Ishikawa (cell line): ENCODE measurements around the gene MTFP1.

Source experiments
- CEBPB ChIP-seq: IDR thresholded peaks from 2 replicates; pipeline ENCODE4 v1.6.1; 2012
- CREB1 ChIP-seq: IDR thresholded peaks from 2 replicates; pipeline ENCODE4 v1.6.1; 2012; ENCODE audit warnings: low read depth
- EGR1 ChIP-seq: IDR thresholded peaks from 2 replicates; pipeline ENCODE4 v1.6.1; 2012
- EP300 ChIP-seq: IDR thresholded peaks from 2 replicates; pipeline ENCODE4 v1.6.1; 2012; ENCODE audit warnings: borderline replicate concordance
- FOXM1 ChIP-seq: IDR thresholded peaks from 2 replicates; pipeline ENCODE4 v1.6.1; 2012; ENCODE audit warnings: low read depth, borderline replicate concordance
- NFIC ChIP-seq: IDR thresholded peaks from 2 replicates; pipeline ENCODE4 v1.6.1; 2012
- RAD21 ChIP-seq: IDR thresholded peaks from 2 replicates; pipeline ENCODE4 v1.6.1; 2012; ENCODE audit warnings: low read depth
- TAF1 ChIP-seq: IDR thresholded peaks from 2 replicates; pipeline ENCODE4 v1.6.1; 2012; ENCODE audit warnings: low read depth, mild to moderate bottlenecking
- TCF12 ChIP-seq: IDR thresholded peaks from 2 replicates; pipeline ENCODE4 v1.6.1; 2012; ENCODE audit warnings: low read depth
- TEAD4 ChIP-seq: IDR thresholded peaks from 2 replicates; pipeline ENCODE4 v1.6.1; 2012
- USF1 ChIP-seq: IDR thresholded peaks from 2 replicates; pipeline ENCODE4 v1.6.1; 2012
- YY1 ChIP-seq: IDR thresholded peaks from 2 replicates; pipeline ENCODE4 v1.6.1; 2012; ENCODE audit warnings: low read depth
- ZBTB7A ChIP-seq: IDR thresholded peaks from 2 replicates; pipeline ENCODE4 v1.6.1; 2012; ENCODE audit warnings: low read depth
- TF ChIP-seq, protein P1 (sequence below): IDR thresholded peaks from 2 replicates; pipeline ENCODE4 v1.6.1; 2012; ENCODE audit warnings: low read depth, mild to moderate bottlenecking
- TF ChIP-seq, protein P2 (sequence below): IDR thresholded peaks from 2 replicates; pipeline ENCODE4 v1.6.1; 2012

MTFP1 gene

DNA sequence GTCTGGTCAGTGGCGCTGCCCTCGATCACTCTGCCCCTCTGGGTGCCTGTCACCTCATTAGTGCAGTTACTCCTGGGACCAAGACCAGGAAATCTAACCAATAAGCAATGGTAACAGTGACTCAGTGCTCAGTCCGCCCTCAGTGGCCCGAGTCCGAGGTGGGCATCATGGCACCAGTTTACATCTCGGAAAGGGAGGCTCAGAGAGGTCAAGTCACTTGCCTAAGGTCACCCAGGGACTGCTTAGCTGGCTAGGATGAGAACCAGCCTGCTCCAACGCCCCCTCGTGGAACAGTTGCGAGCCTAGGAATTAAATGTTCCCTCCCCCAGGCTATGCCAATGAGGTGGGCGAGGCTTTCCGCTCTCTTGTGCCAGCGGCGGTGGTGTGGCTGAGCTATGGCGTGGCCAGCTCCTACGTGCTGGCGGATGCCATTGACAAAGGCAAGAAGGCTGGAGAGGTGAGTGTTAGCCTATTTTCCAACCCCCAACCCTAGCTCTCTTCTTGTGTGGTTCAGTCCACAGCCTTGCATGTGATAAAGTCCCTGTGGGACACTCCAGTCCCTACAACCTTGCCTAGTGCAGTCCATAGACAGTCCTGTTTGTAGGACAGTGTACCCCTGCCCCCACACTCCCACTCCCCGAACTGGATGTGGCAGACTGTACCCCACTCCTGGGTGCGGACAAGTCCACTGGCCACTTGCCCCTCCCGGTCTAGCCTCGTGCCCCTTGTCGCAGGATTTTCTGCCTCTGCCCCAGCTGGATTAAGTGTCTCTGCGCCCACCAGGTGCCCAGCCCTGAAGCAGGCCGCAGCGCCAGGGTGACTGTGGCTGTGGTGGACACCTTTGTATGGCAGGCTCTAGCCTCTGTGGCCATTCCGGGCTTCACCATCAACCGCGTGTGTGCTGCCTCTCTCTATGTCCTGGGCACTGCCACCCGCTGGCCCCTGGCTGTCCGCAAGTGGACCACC, 1.1 kb downstream of the MTFP1 start:
- TF ChIP-seq NFIC (no peak), TCF12 (no peak), YY1 (0 out of 2 replicates have a peak, but pooled peaks have one; percentile 13), RAD21 (peak; percentile 71), EGR1 (0 out of 2 replicates have a peak, but pooled peaks have one; percentile 37), TEAD4 (no peak)
- TF ChIP-seq, protein P1, sequence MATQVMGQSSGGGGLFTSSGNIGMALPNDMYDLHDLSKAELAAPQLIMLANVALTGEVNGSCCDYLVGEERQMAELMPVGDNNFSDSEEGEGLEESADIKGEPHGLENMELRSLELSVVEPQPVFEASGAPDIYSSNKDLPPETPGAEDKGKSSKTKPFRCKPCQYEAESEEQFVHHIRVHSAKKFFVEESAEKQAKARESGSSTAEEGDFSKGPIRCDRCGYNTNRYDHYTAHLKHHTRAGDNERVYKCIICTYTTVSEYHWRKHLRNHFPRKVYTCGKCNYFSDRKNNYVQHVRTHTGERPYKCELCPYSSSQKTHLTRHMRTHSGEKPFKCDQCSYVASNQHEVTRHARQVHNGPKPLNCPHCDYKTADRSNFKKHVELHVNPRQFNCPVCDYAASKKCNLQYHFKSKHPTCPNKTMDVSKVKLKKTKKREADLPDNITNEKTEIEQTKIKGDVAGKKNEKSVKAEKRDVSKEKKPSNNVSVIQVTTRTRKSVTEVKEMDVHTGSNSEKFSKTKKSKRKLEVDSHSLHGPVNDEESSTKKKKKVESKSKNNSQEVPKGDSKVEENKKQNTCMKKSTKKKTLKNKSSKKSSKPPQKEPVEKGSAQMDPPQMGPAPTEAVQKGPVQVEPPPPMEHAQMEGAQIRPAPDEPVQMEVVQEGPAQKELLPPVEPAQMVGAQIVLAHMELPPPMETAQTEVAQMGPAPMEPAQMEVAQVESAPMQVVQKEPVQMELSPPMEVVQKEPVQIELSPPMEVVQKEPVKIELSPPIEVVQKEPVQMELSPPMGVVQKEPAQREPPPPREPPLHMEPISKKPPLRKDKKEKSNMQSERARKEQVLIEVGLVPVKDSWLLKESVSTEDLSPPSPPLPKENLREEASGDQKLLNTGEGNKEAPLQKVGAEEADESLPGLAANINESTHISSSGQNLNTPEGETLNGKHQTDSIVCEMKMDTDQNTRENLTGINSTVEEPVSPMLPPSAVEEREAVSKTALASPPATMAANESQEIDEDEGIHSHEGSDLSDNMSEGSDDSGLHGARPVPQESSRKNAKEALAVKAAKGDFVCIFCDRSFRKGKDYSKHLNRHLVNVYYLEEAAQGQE, result no peak

GRCh38 chr22:30427871-30428270, 2.3 kb downstream of the MTFP1 start:
- TF ChIP-seq ZBTB7A (no peak), TAF1 (no peak), TCF12 (no peak), TEAD4 (no peak), RAD21 (no peak), YY1 (no peak), EGR1 (no peak), FOXM1 (no peak), USF1 (no peak), CEBPB (no peak), EP300 (no peak), NFIC (no peak), CREB1 (no peak)
- TF ChIP-seq, protein P1, result no peak
- TF ChIP-seq, protein P2, sequence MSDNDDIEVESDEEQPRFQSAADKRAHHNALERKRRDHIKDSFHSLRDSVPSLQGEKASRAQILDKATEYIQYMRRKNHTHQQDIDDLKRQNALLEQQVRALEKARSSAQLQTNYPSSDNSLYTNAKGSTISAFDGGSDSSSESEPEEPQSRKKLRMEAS, result no peak

- TF ChIP-seq CEBPB (no peak), USF1 (no peak), TEAD4 (no peak), TAF1 (no peak), FOXM1 (no peak), YY1 (no peak), CREB1 (no peak), TCF12 (no peak), EGR1 (no peak), EP300 (no peak), NFIC (no peak), RAD21 (no peak), ZBTB7A (no peak)
- TF ChIP-seq, protein P1, result no peak
- TF ChIP-seq, protein P2, result no peak
These were observed 4.3 kb downstream of the MTFP1 start for GRCh38 chr22:30429887-30430286.

GRCh38 chr22:30430933-30431332, 5.4 kb downstream of the MTFP1 start:
- no peak for TF ChIP-seq TCF12
- TF ChIP-seq RAD21, result peak; percentile 9; the same call in 1 of the 2 replicates
- TF ChIP-seq NFIC, result no peak
- TF ChIP-seq FOXM1, result no peak
